NT2/D1 (cell line): ENCODE results near the gene CFTR.

Experiments used
- DNase-seq: peaks from one replicate; pipeline ENCODE4 v3.0.0-alpha.2; 2011; ENCODE audit warnings: low read depth, low spot score
- H3K27me3 ChIP-seq: 2 replicates; pipeline ENCODE4 v1.6.0; 2011; ENCODE audit warnings: mild to moderate bottlenecking; ENCODE audit not compliant: insufficient read length, insufficient read depth
- H3K36me3 ChIP-seq: 2 replicates; pipeline ENCODE4 v1.6.1; 2011; ENCODE audit warnings: mild to moderate bottlenecking, low read length, mixed read lengths; ENCODE audit not compliant: insufficient read depth, insufficient read length
- H3K4me1 ChIP-seq: 2 replicates; pipeline ENCODE4 v1.5.1; 2011; ENCODE audit not compliant: insufficient read depth, insufficient read length
- H3K4me3 ChIP-seq: 2 replicates; pipeline ENCODE4 v1.5.1; 2011; ENCODE audit warnings: low read depth; ENCODE audit not compliant: insufficient read length
- H3K9ac ChIP-seq: 2 replicates; pipeline ENCODE4 v1.6.0; 2011; ENCODE audit warnings: low read depth; ENCODE audit not compliant: insufficient read length
- H3K9me3 ChIP-seq: 2 replicates; pipeline ENCODE4 v1.5.1; 2011; ENCODE audit warnings: mild to moderate bottlenecking, low read length; ENCODE audit not compliant: insufficient read depth
- SUZ12 ChIP-seq: IDR thresholded peaks from 2 replicates; pipeline ENCODE4 v1.6.1; 2011; ENCODE audit not compliant: insufficient read length, insufficient read depth; ENCODE audit errors: extremely low read depth
- YY1 ChIP-seq: IDR thresholded peaks from 2 replicates; pipeline ENCODE4 v1.6.1; 2011; ENCODE audit not compliant: insufficient read length, insufficient read depth
- ZNF274 ChIP-seq: IDR thresholded peaks from 2 replicates; pipeline ENCODE4 v1.6.1; 2011; ENCODE audit warnings: mild to moderate bottlenecking, low read depth, low read length

Gene CFTR

GRCh38 chr7:117544061-117544460 is 64.2 kb downstream of the CFTR start:
- Histone ChIP-seq H3K9me3 (no peaks in the 10 kb centered on the region), H3K36me3 (no peaks in the 10 kb centered on the region), H3K4me1 (no peaks in the 10 kb centered on the region), H3K27me3 (no peaks in the 10 kb centered on the region), H3K9ac (no peak overlapping the region), H3K4me3 (no peak overlapping the region)
- TF ChIP-seq ZNF274 (no peak), YY1 (no peak), SUZ12 (no peak)
- DNase-seq, result no peak

DNA sequence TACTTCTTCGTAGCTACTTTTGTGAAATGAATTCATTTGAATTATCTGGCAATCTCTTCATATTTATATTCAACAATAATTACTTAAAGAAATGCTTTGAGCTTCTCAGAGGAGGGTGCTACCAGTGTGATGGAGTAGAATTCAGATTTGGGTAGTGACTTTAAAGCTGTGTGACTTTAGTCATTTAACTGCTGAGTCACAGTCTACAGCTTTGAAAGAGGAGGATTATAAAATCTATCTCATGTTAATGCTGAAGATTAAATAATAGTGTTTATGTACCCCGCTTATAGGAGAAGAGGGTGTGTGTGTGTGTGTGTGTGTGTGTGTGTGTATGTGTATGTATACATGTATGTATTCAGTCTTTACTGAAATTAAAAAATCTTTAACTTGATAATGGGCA is 68.2 kb downstream of the CFTR start:
- no peak overlapping the region for H3K4me3 ChIP-seq
- no peak for DNase-seq
- TF ChIP-seq YY1, result no peak
- no peak for TF ChIP-seq SUZ12
- TF ChIP-seq ZNF274, result no peak
- no peaks in the 10 kb centered on the region for H3K36me3 ChIP-seq
- H3K27me3 ChIP-seq, result no peaks in the 10 kb centered on the region
- no peaks in the 10 kb centered on the region for H3K4me1 ChIP-seq
- H3K9ac ChIP-seq, result no peak overlapping the region
- H3K9me3 ChIP-seq, result no peaks in the 10 kb centered on the region

- no peaks in the 10 kb centered on the region for H3K27me3 ChIP-seq
- DNase-seq, result no peak
- H3K36me3 ChIP-seq, result no peaks in the 10 kb centered on the region
- no peak overlapping the region for H3K4me3 ChIP-seq
- TF ChIP-seq SUZ12 (no peak), ZNF274 (no peak), YY1 (no peak)
- no peak overlapping the region for H3K9ac ChIP-seq
- H3K4me1 ChIP-seq, result no peaks in the 10 kb centered on the region
- H3K9me3 ChIP-seq, result no peaks in the 10 kb centered on the region
These were observed 70.8 kb downstream of the CFTR start for GRCh38 chr7:117550625-117551024.

DNA sequence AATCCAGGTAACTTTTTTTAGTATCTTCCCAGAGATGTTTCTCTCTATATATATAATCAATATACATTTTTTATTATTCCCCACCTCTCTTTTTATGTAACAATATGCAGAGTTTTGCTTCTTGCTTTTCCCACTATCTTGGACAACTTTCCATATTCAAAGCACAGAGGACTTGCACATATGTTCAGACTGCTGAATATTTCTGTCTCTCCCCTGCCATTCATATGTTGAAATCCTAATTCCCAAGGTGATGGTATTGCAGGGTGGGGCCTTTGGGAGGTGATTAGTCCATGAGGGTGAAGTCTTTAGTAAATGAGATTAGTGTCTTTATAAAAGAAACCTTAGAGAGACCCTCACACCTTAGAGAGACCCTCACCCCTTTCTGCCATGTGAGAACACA is 72.8 kb downstream of the CFTR start:
- TF ChIP-seq ZNF274, result no peak
- Histone ChIP-seq H3K36me3 (no peaks in the 10 kb centered on the region), H3K27me3 (no peaks in the 10 kb centered on the region), H3K4me3 (no peak overlapping the region), H3K9me3 (no peaks in the 10 kb centered on the region), H3K4me1 (no peaks in the 10 kb centered on the region), H3K9ac (no peak overlapping the region)
- DNase-seq, result no peak

DNA sequence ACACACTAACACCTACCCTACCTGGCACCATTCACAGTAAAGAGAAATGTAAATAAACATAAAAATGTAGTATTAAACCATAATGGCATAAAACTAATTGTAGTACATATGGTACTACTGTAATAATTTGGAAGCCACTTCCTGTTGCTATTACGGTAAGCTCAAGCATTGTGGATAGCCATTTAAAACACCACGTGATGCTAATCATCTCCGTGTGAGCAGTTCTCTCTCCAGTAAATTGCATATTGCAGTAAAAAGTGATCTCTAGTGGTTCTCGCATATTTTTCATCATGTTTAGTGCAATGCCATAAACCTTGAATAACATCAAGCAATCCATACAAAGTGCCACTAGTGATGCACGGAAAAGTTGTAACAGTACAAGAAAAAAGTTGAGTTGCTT is 75.4 kb downstream of the CFTR start:
- Histone ChIP-seq H3K27me3 (no peaks in the 10 kb centered on the region), H3K36me3 (no peaks in the 10 kb centered on the region), H3K4me1 (no peaks in the 10 kb centered on the region), H3K4me3 (no peak overlapping the region), H3K9ac (no peak overlapping the region), H3K9me3 (no peaks in the 10 kb centered on the region)
- no peak for DNase-seq
- TF ChIP-seq ZNF274, result no peak
- no peak for TF ChIP-seq SUZ12
- TF ChIP-seq YY1, result no peak

DNA sequence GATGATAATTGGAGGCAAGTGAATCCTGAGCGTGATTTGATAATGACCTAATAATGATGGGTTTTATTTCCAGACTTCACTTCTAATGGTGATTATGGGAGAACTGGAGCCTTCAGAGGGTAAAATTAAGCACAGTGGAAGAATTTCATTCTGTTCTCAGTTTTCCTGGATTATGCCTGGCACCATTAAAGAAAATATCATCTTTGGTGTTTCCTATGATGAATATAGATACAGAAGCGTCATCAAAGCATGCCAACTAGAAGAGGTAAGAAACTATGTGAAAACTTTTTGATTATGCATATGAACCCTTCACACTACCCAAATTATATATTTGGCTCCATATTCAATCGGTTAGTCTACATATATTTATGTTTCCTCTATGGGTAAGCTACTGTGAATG is 79.6 kb downstream of the CFTR start:
- Histone ChIP-seq H3K4me1 (no peaks in the 10 kb centered on the region), H3K36me3 (no peaks in the 10 kb centered on the region), H3K9me3 (no peaks in the 10 kb centered on the region), H3K4me3 (no peak overlapping the region), H3K27me3 (no peaks in the 10 kb centered on the region), H3K9ac (no peak overlapping the region)
- TF ChIP-seq YY1, result no peak
- no peak for TF ChIP-seq ZNF274
- TF ChIP-seq SUZ12, result no peak
- DNase-seq, result no peak

DNA sequence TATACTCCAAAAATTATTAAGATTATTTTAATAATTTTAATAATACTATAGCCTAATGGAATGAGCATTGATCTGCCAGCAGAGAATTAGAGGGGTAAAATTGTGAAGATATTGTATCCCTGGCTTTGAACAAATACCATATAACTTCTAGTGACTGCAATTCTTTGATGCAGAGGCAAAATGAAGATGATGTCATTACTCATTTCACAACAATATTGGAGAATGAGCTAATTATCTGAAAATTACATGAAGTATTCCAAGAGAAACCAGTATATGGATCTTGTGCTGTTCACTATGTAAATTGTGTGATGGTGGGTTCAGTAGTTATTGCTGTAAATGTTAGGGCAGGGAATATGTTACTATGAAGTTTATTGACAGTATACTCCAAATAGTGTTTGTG is 80.2 kb downstream of the CFTR start:
- Histone ChIP-seq H3K36me3 (no peaks in the 10 kb centered on the region), H3K9ac (no peak overlapping the region), H3K27me3 (no peaks in the 10 kb centered on the region), H3K4me1 (no peaks in the 10 kb centered on the region), H3K9me3 (no peaks in the 10 kb centered on the region), H3K4me3 (no peak overlapping the region)
- no peak for DNase-seq
- TF ChIP-seq YY1 (no peak), ZNF274 (no peak), SUZ12 (no peak)

DNA sequence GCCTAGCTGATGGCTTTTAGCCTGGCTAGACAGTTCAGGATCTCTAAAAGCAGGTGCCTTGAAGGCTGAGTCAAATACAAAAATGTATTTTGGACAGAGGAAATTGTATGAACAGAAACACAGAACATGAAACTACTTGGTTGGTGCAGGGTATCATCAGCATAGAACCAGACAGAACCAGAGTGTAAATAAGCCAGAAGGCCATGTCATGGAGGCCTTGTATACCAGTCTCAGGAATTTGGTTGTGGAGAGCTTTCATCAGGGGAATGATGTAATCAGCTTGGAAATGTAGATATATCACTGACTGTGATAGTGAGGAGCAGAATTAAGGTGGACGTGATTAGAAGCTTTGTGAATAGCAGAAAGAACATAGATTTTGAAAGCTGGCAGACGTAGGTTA is 82.9 kb downstream of the CFTR start:
- H3K27me3 ChIP-seq, result no peaks in the 10 kb centered on the region
- no peaks in the 10 kb centered on the region for H3K9me3 ChIP-seq
- H3K4me1 ChIP-seq, result no peaks in the 10 kb centered on the region
- no peak overlapping the region for H3K4me3 ChIP-seq
- no peak overlapping the region for H3K9ac ChIP-seq
- H3K36me3 ChIP-seq, result no peaks in the 10 kb centered on the region
- TF ChIP-seq YY1 (no peak), ZNF274 (no peak), SUZ12 (no peak)
- DNase-seq, result no peak
